ENCODE data around the gene STXBP6.

- TF ChIP-seq CTCF (IDR thresholded peaks at IDR 0.05; ENCODE audit: insufficient read depth, low read length), result no peak
- no peak for TF ChIP-seq POLR2AphosphoS5 (IDR thresholded peaks at IDR 0.05; ENCODE audit: low read depth)
- no peak for TF ChIP-seq GABPA (IDR thresholded peaks at IDR 0.05; ENCODE audit: low read depth)
- no peak for TF ChIP-seq REST (IDR thresholded peaks at IDR 0.05; ENCODE audit: insufficient replicate concordance, low read depth)
- no peak for TF ChIP-seq SPI1 (IDR thresholded peaks at IDR 0.05; ENCODE audit: borderline replicate concordance, low read depth)
Observed at GRCh38 chr14:25001156-25001555, 48.8 kb downstream of the STXBP6 start.
